ENCODE data around the gene ELOVL6.
"Not testable (repeated sequence)": the region's sequence is repeated elsewhere in the genome, so short reads cannot be mapped to it uniquely, and the experiment has no call there.

Gene ELOVL6, protein sequence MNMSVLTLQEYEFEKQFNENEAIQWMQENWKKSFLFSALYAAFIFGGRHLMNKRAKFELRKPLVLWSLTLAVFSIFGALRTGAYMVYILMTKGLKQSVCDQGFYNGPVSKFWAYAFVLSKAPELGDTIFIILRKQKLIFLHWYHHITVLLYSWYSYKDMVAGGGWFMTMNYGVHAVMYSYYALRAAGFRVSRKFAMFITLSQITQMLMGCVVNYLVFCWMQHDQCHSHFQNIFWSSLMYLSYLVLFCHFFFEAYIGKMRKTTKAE

DNA sequence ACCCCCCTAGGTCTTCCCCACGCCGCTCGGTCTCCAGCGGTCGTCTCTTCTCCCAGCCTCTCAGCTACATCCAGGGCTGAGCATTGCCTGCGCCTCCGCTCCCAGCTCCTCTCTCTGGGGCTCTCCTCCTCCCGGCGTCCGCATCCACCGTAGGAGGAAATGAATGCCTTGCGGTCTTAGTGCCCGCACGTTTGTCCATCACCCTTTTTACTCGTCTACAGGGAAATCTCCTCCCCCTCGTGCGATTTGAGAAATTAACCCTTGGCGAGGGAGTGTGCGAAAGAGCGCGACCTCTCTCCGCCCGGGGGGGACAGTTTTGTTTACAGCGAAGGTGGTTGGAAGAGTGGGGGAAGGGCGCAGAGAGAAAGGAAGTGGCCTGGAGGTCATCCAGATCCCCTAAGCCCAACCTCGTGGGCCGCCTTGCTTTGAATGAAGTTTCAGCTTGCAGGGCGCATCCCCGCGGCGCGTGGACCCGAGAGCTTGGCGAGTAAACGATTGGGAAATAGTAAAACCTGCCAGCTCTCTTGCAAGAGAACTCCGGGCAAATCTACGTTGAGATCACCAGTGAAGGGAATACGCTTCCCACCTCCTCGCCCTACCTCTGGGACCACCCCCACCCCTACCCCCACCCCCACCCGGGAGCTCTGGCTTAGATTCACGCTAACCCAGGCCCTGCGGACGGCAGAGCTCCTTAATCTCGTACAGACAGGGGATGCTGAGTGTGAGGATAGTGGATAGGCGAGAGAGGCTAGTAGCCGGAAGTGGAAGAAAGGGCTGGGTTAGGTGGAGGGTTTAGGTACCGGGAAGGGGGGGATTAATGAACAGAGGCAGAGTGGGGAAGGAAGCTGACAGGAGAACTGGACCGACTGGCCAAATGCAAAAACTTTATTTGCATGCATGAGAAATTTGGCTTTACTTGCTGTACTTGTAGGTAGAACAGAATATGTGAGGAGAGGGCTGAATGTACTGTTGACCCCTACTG, at the start of gene ELOVL6:
TSS of gene ELOVL6 (minus strand) at position 181 of the 982 bp plus-strand sequence. CDS start 280 bp downstream, outside the sequence.
- peak; percentile 81 for DNase-seq (ENCODE audit: low read depth)
- TF ChIP-seq, protein P1, sequence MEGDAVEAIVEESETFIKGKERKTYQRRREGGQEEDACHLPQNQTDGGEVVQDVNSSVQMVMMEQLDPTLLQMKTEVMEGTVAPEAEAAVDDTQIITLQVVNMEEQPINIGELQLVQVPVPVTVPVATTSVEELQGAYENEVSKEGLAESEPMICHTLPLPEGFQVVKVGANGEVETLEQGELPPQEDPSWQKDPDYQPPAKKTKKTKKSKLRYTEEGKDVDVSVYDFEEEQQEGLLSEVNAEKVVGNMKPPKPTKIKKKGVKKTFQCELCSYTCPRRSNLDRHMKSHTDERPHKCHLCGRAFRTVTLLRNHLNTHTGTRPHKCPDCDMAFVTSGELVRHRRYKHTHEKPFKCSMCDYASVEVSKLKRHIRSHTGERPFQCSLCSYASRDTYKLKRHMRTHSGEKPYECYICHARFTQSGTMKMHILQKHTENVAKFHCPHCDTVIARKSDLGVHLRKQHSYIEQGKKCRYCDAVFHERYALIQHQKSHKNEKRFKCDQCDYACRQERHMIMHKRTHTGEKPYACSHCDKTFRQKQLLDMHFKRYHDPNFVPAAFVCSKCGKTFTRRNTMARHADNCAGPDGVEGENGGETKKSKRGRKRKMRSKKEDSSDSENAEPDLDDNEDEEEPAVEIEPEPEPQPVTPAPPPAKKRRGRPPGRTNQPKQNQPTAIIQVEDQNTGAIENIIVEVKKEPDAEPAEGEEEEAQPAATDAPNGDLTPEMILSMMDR (conservative IDR thresholded peaks at IDR 0.05; ENCODE audit: control insufficient read depth, insufficient read depth, low read depth, low read length) = no peak
- H3K4me3 ChIP-seq (ENCODE audit: control insufficient read depth, low read depth, low read length) = peak within 1 kb of the TSS; percentile 88

DNA sequence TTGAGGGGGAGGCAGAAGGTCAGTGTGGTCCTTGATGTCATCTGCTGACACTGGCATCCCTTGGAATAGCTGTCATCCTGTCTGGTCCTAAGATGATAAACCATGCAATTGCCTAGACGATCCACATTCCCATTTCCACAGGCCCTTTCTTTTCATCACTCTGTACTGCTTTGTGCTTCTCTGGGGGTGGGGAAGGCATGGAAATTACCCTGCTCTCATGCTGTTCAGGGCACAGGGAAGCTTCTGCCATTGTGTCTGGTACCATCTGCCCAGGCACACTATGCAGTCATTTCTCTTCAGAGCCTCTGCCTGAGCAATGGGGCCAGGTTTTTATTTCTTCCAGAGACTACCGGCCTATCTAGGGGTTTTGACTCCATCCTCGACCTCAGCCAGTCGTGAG, 49.7 kb upstream of the ELOVL6 start:
- TF ChIP-seq, protein P1 (conservative IDR thresholded peaks at IDR 0.05; ENCODE audit: control insufficient read depth, insufficient read depth, low read depth, low read length) = no peak
- DNase-seq (ENCODE audit: low read depth) = no peak
- no peak overlapping the region for H3K4me3 ChIP-seq (ENCODE audit: control insufficient read depth, low read depth, low read length)

DNA sequence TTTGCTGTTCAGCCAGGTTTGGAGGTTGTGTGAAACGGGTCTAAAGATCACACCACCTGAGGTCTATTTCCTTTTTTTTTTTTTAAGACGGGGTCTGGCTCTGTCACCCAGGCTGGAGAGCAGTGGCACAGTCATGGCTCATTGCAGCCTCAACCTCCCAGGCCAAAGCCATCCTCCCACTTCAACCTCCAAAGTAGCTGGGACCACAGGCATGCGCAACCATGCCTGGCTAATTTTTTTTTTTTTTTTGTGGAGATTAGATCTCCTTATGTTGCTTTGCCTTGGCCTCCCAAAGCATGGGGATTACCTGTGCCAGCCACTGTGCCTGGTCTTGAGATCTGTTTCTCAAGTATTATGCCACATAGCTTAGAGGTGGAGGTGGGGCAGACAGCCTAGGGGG, 49.2 kb upstream of the ELOVL6 start:
- DNase-seq (ENCODE audit: low read depth) = no peak
- TF ChIP-seq, protein P1 (conservative IDR thresholded peaks at IDR 0.05; ENCODE audit: control insufficient read depth, insufficient read depth, low read depth, low read length) = no peak
- H3K4me3 ChIP-seq (ENCODE audit: control insufficient read depth, low read depth, low read length) = no peak overlapping the region

DNA sequence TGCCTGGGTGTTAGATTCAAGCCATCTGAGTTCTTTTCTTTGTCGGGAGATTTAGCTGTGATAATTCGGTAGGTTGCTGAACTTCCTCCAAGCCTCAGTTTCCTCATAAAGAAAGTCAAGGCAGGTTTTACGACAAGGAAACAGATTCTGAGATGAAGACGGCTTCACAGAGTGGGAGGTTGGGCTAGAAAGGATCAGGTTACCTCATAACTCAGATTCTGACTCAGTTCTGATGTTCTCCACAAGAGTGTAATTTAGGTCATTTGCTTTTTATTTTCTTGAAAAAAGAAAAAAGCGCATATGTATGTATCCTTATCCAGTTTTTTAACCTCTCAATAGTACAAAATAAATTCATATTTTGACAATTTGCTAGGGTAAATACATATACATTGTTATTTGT, 47.2 kb upstream of the ELOVL6 start:
- DNase-seq (ENCODE audit: low read depth) = peak; percentile 69
- TF ChIP-seq, protein P1 (conservative IDR thresholded peaks at IDR 0.05; ENCODE audit: control insufficient read depth, insufficient read depth, low read depth, low read length) = no peak
- no peak overlapping the region for H3K4me3 ChIP-seq (ENCODE audit: control insufficient read depth, low read depth, low read length)

DNA sequence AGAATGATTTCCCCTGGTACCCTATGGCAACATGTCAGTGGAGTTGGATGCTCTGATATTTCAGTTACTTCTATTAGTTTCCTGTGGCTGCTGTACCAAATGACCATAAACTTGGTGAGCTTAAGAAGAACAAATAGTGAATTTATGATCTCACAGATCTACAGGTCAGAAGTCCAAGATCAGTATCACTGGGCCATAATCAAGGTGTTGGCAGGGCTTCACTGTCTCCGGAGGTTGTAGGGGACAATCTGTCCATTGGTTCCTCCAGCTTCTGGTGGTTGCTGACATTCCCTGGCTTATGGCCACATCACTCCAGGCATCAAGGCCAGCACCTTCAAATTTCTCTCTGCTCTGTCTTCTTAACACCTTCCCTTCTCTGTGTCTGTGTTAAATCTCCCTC, 37.9 kb upstream of the ELOVL6 start:
- no peak overlapping the region for H3K4me3 ChIP-seq (ENCODE audit: control insufficient read depth, low read depth, low read length)
- DNase-seq (ENCODE audit: low read depth) = no peak
- TF ChIP-seq, protein P1 (conservative IDR thresholded peaks at IDR 0.05; ENCODE audit: control insufficient read depth, insufficient read depth, low read depth, low read length) = no peak

DNA sequence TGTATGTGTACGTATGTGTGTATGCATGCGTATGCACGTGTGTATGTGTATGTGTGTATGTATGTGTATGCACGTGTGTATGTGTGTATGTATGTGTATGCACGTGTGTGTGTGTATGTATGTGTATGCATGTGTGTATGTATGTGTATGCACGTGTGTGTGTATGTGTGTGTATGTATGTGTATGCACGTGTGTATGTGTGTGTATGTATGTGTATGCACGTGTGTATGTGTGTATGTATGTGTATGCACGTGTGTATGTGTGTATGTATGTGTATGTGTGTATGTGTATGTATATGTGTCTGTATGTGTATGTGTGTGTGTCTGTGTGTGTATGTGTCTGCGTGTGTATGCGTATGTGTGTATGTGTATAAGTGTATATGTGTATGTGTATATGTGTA, 35.2 kb upstream of the ELOVL6 start:
- not testable (repeated sequence) for H3K4me3 ChIP-seq (ENCODE audit: control insufficient read depth, low read depth, low read length); DNase-seq (ENCODE audit: low read depth)

DNA sequence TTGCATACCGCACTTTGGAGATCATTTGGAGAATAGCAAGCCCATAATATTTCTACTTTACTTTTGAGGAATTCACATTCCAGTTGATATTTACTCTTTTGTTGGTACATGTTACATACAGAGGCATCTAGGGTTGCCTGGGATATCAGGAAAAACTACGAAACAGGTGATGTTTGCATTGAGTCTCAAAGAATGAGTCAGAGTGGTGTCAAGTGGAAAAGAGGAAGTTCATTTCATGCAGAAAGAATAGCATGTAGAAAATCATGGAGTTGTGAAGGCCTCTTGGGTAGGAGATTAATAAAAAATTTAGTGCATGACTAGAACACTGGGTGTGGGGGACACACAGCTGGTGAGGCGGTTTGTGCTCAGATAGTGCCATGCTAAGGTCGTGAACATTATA, 33.5 kb upstream of the ELOVL6 start:
- DNase-seq (ENCODE audit: low read depth) = no peak
- no peak overlapping the region for H3K4me3 ChIP-seq (ENCODE audit: control insufficient read depth, low read depth, low read length)
- TF ChIP-seq, protein P1 (conservative IDR thresholded peaks at IDR 0.05; ENCODE audit: control insufficient read depth, insufficient read depth, low read depth, low read length) = no peak

Data from fibroblast of mammary gland (primary cell).